Fibroblast of mammary gland (primary cell): ENCODE measurements around the gene KRTAP21-2.
"Not testable (repeated sequence)": the region's sequence is repeated elsewhere in the genome, so short reads cannot be mapped to it uniquely, and the experiment has no call there.

Experiments
- DNase-seq: peaks from one replicate; pipeline ENCODE4 v3.0.0-alpha.2; 2010; ENCODE audit warnings: low read depth
- H3K4me3 ChIP-seq: 2 replicates; pipeline ENCODE4 v1.5.1; 2011; ENCODE audit warnings: low read depth, mild to moderate bottlenecking, low read length, moderate library complexity; ENCODE audit not compliant: control insufficient read depth
- CTCF ChIP-seq: conservative IDR thresholded peaks from 2 replicates; pipeline ENCODE4 v1.5.1; 2011; ENCODE audit warnings: low read depth, low read length, inconsistent platforms; ENCODE audit not compliant: control insufficient read depth, insufficient read depth

The KRTAP21-2 gene

GRCh38 chr21:30747159-30747558 is at the start of gene KRTAP21-2:
TSS of gene KRTAP21-2 (minus strand) at chr21:30747259. CDS start at chr21:30747202, 57 bp downstream.
- TF ChIP-seq CTCF: no peak
- no peak for DNase-seq
- H3K4me3 ChIP-seq: no peak within 1 kb of the TSS

GRCh38 chr21:30793581-30794314 is 46.7 kb upstream of the KRTAP21-2 start:
- H3K4me3 ChIP-seq: no peak overlapping the region
- no peak for DNase-seq
- TF ChIP-seq CTCF: no peak

GRCh38 chr21:30779249-30779648 is 32.2 kb upstream of the KRTAP21-2 start:
- no peak for TF ChIP-seq CTCF
- no peak for DNase-seq
- no peak overlapping the region for H3K4me3 ChIP-seq

GRCh38 chr21:30769724-30770431 is 22.8 kb upstream of the KRTAP21-2 start:
- TF ChIP-seq CTCF: no peak
- no peak for DNase-seq
- no peak overlapping the region for H3K4me3 ChIP-seq

DNA sequence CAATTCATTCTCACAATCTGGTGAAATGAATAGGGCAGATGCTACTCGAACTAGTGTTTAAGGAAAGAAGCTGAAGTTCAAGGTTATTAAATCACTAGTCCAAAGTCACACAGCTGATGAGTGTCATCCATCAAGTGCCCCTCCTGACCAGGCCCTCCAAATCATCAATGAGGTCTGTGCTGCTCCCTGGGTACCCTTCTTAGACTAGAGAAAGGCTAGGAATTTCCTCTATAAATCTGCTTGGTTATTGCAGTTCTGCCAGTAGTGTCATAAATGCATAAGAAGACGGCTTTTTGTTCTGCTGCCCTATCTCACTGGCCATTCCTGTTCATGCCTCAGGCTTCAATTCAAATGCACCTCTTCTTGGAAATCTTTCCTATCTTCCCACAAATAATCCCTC is 13.7 kb upstream of the KRTAP21-2 start:
- H3K4me3 ChIP-seq: no peak overlapping the region
- DNase-seq: no peak
- no peak for TF ChIP-seq CTCF

DNA sequence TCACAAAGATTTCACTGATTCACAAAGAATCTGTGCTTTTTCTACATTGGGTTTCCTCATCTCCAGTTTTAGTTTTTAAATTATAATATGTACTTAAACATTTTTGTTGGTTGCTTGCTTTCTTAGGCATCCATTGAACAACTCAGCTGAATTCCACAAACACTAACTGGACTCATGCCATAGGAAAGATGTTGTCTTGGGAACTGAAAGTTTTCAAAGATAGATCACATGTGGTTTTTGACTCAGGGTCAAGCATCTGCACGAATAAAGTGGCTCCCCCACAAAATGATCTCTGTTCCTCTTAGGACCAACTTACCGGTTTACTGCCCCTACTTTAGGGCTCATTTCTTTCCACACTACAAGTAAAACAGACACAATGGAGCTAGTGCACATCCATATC is 11.2 kb upstream of the KRTAP21-2 start:
- TF ChIP-seq CTCF: no peak
- H3K4me3 ChIP-seq: no peak overlapping the region
- no peak for DNase-seq

DNA sequence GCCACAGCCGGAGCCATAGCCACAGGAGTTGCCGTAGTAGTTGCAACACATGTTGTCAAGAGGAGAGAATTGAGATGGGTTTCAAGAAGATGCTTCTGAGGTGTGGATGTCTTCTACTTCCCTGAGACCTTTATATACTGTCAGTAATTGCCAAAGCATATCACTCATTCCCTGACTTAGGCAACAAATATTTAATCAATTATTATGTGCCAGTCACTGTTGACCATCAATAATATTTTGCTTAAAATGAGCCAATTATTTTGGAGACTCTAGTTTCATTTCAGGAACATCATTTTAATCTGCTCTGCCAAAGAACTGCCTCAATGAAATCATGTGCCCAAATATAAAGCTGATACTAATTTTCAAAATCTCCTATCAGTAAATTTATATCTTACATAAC is 8.3 kb upstream of the KRTAP21-2 start, which contains the start of gene KRTAP21-1:
KRTAP21-1 (minus strand) TSS at position 101 of the 400 bp plus-strand sequence; CDS start at position 51, 50 bp downstream.
- not testable (repeated sequence) for H3K4me3 ChIP-seq, DNase-seq
